ENCODE results near the gene FASTKD1.
A peak's percentile ranks its signal among the peaks of the same experiment; 100 is the strongest.

Gene FASTKD1

GRCh38 chr2:169491378-169491777, 82.3 kb downstream of the FASTKD1 start:
- no peak overlapping the region for H3K4me3 ChIP-seq (ENCODE audit: control insufficient read depth, low read depth, low read length)
- TF ChIP-seq CTCF (IDR thresholded peaks at IDR 0.05; ENCODE audit: control insufficient read depth, insufficient read depth, low read depth, low read length, missing control alignments), result no peak
- DNase-seq (ENCODE audit: low read depth), result no peak

- no peak for DNase-seq (ENCODE audit: low read depth)
- H3K4me3 ChIP-seq (ENCODE audit: control insufficient read depth, low read depth, low read length), result no peak overlapping the region
- TF ChIP-seq CTCF (IDR thresholded peaks at IDR 0.05; ENCODE audit: control insufficient read depth, insufficient read depth, low read depth, low read length, missing control alignments), result no peak
Measured at GRCh38 chr2:169490834-169491233, 82.8 kb downstream of the FASTKD1 start.

- no peak overlapping the region for H3K4me3 ChIP-seq (ENCODE audit: control insufficient read depth, low read depth, low read length)
- TF ChIP-seq CTCF (IDR thresholded peaks at IDR 0.05; ENCODE audit: control insufficient read depth, insufficient read depth, low read depth, low read length, missing control alignments), result no peak
- no peak for DNase-seq (ENCODE audit: low read depth)
Measured at GRCh38 chr2:169486487-169486886, 87.2 kb downstream of the FASTKD1 start.

- no peak for DNase-seq (ENCODE audit: low read depth)
- no peak overlapping the region for H3K4me3 ChIP-seq (ENCODE audit: control insufficient read depth, low read depth, low read length)
- TF ChIP-seq CTCF (IDR thresholded peaks at IDR 0.05; ENCODE audit: control insufficient read depth, insufficient read depth, low read depth, low read length, missing control alignments), result no peak
Measured at GRCh38 chr2:169485650-169486138, 88.0 kb downstream of the FASTKD1 start.

- no peak for TF ChIP-seq CTCF (IDR thresholded peaks at IDR 0.05; ENCODE audit: control insufficient read depth, insufficient read depth, low read depth, low read length, missing control alignments)
- no peak for DNase-seq (ENCODE audit: low read depth)
- peak overlapping the region; percentile 75 for H3K4me3 ChIP-seq (ENCODE audit: control insufficient read depth, low read depth, low read length)
Measured at GRCh38 chr2:169480079-169480465, 93.6 kb downstream of the FASTKD1 start.
